GM19023 (cell line): ENCODE data around the gene THSD7B.
"Not testable (repeated sequence)": the region's sequence is repeated elsewhere in the genome, so short reads cannot be mapped to it uniquely, and the experiment has no call there.

Experiments
- ATAC-seq: cut with Tn5 transposase; IDR thresholded peaks from one replicate; pipeline ENCODE4 v1.9.1; 2021; ENCODE audit warnings: mild to moderate bottlenecking, moderate library complexity; ENCODE audit not compliant: unreplicated experiment

Gene THSD7B, protein sequence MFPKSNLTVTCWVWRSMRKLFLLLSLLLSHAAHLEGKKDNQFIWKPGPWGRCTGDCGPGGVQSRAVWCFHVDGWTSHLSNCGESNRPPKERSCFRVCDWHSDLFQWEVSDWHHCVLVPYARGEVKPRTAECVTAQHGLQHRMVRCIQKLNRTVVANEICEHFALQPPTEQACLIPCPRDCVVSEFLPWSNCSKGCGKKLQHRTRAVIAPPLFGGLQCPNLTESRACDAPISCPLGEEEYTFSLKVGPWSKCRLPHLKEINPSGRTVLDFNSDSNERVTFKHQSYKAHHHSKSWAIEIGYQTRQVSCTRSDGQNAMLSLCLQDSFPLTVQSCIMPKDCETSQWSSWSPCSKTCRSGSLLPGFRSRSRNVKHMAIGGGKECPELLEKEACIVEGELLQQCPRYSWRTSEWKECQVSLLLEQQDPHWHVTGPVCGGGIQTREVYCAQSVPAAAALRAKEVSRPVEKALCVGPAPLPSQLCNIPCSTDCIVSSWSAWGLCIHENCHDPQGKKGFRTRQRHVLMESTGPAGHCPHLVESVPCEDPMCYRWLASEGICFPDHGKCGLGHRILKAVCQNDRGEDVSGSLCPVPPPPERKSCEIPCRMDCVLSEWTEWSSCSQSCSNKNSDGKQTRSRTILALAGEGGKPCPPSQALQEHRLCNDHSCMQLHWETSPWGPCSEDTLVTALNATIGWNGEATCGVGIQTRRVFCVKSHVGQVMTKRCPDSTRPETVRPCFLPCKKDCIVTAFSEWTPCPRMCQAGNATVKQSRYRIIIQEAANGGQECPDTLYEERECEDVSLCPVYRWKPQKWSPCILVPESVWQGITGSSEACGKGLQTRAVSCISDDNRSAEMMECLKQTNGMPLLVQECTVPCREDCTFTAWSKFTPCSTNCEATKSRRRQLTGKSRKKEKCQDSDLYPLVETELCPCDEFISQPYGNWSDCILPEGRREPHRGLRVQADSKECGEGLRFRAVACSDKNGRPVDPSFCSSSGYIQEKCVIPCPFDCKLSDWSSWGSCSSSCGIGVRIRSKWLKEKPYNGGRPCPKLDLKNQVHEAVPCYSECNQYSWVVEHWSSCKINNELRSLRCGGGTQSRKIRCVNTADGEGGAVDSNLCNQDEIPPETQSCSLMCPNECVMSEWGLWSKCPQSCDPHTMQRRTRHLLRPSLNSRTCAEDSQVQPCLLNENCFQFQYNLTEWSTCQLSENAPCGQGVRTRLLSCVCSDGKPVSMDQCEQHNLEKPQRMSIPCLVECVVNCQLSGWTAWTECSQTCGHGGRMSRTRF (N-terminal part only)

DNA sequence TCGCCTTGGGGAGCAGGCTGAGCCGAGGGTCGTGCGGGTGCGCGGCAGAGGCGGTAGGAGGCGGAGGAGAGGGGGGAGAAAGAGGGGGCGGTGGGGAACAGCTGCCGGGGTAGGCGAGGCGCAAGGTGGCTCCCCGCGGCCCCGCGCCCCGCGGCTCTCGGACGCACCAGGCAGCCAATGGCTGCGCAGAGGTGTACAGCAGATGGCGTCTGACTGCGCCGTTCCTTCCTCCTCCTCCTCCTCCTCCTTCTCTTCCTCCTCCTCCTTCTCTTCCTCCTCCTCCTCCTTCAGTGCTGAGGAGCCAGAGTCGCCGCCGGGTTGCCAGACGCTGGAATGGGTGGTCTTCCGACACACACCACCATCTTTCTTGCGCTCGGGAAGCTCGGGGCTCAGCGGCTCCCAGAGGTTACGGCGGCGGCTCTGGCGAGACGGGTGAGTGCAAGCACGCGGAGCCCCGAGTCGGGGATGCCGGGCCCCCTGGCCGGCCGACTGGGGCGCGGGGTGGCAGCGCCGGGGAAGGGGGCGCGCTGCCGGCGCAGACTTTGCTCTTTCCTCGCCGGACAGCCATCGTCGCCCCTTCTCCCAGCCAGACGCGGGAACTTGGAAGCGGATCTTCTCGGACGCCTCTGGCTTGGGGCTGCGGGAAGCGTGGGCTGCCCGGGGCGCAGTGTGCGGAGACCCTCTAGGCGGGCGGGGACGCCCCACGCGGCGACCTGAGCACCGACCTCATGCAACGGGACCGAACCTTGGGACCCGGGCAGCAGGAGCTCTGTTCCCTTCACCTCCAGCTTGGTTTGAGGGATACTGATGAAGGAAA lies at the start of gene THSD7B:
THSD7B (plus strand) TSS at position 290 of the 817 bp plus-strand sequence. CDS start 116,634 bp downstream, outside the sequence.
- ATAC-seq, result no peak

DNA sequence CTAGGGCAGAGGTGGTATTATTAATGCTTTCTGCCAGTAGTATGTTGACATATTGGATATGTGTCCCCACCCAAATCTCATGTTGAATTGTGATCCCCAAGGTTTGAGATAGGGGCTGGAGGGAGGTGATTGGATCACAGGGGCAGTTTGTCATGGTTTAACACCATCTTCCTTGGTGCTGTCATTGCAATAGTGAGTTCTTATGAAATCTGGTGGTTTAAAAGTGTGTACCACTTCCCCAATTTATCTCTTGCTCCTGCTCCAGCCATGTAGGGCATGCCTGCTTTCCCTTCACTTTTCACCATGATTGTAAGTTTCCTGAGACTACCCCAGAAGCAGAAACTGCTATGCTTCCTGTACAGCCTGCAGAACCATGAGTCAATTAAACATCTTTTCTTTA lies 47.1 kb upstream of the THSD7B start:
- ATAC-seq, result no peak

DNA sequence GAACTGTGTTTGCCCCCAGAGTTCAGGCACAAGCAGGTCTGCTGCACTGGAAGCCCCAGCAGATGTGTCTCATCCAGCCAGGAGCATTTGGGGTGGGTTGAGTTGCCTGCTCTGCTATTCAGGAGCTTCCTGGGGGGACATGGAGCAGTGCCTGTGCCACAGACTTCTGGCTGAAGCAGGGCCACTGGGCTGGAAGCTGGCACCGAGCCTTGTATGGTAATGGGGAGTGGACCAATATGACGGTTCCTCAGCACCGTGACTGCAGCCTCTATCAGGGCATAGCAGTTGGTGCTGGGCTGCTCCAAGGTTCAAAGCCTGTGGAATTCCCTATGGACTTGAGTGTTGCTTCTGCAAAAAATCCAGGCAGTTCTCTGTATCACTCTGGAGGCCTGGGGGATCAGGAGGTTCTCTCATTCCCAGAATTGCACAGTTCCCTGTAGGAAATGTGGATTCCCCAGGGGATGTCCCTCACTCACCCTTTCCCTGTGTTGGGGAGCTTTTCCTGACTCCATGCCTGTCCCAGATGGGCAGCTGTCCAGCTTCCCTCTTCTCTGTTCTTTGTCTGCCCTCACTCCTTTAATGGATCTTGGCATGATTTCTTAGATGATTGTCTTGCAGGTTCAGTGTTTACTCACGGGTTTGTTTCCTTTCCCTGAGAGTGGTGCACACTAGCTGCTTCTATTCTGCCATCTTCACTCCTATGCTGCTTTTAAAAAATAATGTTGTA lies 37.2 kb upstream of the THSD7B start:
- ATAC-seq, result no peak

DNA sequence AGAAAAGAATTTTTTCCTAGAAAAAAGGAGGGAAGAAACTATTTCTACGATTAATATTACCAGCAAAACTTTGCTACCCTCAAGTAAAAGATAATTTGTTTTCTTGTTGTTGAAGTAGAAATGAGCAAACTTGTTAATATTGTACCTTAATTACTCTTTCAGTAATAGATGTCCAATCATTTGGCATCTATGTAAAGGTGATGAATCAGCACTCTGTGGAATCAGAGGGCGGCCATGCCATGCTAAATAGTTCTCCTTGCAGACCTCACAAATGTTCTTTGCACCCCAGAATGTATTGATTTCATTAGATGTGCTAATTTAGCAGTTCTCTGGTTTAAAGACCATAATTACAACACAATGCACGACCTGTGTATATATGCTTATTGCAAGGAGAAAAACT lies 29.1 kb upstream of the THSD7B start:
- no peak for ATAC-seq

DNA sequence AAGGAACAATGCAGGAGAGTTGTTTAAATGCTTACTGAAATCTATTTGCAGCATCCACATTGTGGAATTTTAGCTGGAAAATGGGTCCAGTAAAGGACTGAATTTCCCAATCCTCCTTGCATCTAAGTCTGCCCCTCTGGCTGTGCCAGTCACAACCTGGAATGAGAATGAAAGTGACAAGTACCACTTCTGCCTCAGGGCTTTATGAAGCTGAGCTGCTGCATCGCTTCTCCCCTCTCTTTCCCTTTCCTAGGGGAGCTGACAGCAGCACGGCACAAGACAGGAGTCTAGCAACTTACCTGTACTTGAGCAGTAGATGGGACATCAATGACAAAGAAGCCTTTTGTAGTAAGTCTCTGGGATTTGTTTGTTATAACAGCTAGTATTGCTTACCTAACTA lies 27.3 kb upstream of the THSD7B start:
- ATAC-seq, result no peak

DNA sequence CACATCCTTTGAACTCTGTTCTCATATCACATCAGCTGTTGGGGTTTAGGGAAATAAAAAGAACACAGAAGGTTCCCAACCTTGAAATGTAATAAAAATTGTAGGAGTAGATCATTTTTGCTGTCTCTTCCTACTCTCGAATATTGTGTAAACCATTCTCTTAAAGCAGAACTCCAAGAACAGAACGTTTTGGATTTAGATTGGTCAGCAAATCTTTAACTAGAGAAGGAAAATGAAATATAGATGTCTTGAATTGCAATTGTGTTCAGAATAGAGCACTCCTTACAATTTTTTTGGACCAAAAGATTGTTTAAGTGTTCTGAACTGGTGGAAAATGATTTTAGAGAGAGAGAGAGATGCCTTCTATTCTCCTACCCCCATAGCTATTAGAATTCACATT lies 23.9 kb upstream of the THSD7B start:
- no peak for ATAC-seq

DNA sequence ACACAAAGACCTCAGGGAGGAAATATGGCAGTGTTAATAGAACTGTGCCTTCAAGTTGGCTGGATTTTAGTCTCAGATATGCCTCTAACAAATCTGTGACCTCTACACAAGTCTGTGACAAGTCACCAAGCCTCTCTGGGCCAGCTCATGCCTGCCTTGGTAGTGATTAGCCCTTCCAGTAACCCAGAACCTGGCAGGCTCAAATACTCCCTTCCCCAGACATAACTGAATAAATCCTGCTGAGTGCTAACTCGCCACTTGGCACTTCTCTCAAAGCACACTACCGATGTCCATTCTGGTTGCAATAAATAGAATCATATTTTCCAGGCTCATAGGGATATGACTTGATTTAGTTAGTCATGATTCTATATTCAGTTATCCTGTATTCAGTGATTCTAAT lies 15.3 kb upstream of the THSD7B start:
- no peak for ATAC-seq

DNA sequence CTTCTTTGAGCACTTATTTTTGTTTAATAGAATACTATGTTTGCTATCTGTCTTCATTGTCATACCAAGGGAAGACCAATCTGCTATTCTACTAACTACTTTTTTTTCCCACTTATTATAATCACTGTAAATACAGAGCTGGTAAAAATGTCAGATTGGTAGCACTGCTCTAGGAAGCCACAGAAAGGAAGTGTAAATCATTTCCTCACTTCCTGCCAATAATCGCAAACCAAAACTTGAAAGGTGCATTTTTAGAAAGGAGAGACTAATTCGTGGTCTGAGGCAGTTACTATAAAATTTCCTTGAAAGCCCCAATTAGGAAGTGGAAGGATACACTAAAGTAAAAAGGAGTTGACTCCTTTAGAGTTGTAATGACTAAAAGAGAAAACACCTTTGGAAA lies 13.9 kb upstream of the THSD7B start:
- no peak for ATAC-seq

DNA sequence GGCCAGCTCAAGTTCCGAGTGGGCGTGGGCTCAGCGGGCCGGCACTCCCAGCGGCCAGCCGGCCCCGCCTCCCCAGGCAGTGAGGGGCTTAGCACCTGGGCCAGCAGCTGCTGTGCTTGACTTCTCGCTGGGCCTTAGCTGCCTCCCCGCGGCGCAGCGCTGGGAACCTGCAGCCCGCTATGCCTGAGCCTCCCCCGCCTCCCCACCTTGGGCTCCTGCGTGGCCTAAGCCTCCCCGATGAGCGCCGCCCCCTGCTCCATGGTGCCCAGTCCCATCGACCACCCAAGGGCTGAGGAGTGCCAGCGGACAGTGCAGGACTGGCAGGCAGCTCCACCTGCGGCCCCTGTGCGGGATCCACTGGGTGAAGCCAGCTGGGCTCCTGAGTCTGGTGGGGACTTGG lies 6.8 kb upstream of the THSD7B start:
- not testable (repeated sequence) for ATAC-seq

DNA sequence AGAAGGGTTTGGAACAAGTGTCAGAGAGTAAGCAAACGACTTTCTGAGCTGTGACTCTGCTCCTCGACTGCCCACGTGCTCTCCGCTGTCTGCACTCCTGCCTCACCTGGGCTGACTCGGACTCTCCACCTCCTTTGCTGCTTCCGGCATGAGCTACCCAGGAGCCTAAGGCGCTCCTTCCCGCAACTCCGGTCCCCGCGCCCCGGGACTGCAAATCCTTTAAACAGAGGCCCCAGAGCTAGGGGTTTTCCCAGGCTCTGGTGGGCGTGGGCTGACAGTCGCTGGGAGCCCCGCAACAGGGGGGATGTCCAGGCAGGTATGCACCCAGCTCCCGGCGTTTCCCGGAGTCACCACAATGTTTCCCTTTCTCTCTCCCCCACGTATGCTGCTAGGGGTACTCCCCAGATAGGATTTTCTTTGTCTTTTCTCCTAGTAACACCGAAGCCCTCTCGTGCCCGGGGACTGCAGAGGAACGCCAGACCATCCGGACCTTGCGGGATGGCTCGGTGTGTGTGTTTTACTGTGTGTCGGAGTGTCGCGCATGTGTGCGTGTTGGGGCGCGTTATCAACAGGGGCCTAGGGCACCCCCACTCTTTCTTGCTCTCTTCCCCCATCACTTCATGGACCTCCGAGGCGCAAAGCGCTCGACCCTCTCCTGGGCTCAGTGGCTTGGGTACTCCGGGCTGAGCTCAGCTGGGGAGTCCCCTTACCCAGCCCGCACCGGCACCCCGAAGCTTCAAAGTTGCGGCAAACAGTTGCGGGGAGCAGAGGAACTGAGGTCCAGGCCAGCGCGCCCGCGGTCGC lies 691 bp upstream of the THSD7B start:
- ATAC-seq, result no peak

DNA sequence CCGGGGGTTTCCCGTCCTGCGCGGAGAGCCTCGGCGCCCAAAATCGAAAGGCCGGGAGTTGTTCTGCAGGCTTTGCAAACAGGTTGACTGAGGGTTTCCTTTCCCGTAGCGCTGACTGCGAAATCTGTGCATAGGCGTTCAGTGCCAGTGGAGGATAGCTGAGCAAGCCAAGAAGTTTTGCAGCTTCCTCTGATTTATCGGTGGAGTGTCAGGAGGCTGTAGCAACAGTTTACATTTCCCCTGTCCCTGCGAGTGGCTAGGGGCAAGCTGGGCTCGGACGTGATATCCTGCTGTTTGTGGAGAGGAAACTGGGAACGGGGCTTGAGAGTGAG lies 694 bp downstream of the THSD7B start:
- ATAC-seq, result no peak

DNA sequence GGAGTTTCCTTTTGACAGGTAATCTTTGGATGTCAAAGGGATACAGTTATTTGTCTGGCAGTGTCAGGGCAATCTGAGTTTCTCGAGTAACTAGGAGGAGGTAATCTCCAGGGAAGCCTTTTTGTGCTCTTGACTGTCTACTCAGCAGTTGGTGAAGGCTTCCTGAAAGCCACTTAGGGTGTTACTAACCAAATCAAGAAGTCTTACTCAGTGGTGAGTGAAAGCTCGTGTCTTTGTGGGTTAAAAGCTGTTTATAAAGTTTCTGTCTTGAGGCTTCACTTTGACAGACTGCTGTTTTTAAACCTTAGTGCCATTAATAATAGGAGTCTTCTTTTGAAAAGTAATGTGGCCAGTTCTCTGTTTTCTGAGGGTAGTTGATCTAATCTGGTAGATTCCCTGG lies 1.7 kb downstream of the THSD7B start:
- ATAC-seq, result no peak

DNA sequence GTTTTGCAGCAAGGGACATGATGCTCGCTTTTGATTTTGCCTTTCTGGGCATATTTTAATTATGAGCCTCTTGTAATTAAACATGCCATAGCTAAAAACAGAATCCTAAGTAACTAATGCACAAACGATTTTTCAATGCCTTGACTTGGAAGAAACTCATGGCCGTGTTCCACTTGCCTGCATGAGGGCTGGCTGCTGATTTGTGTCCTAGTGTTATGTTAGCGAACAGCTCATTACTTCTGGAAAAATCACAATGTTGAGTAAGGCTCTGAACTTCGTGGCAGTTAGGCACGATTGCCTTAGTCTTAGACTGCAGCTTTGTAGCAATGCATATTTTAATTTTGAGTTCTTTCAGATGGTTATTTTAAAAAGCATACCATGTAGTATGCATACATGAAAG lies 4.5 kb downstream of the THSD7B start:
- ATAC-seq, result no peak

DNA sequence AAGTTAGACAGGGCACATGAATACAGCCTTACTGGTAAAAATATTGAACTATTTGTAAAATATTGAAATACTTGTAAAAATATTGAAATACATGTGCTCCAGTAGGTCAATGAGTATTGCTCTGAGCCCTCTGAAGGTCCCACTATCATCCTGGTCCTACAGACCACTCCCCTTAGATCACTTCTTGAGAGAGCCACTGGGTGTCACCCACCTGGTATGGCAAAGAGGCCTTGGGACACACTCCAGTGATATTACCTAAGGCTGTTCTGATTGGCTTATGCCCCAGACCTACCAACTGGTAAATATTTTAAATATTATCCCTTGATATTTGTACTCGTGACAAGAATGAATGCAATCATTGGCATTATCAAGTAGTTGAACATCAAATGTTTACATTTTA lies 5.0 kb downstream of the THSD7B start:
- no peak for ATAC-seq

DNA sequence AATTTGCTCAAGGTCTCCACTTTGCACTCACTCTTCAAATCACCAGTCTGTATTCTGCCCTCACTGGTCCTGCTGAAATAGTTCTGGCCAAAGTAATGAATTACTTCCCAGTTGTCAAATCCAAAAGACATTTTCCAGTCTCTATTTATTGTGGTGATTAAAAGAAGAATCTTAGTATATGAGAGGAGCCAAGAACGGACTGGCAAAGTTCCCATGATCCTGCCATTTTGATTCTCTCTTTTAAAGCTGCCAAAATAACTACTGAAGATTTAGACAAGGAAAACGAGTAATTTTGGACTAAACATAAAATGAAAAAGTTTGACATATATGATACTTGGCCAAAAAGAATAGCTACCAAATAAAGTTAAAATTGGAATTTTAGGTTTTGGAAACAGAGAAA lies 12.0 kb downstream of the THSD7B start:
- ATAC-seq, result no peak

DNA sequence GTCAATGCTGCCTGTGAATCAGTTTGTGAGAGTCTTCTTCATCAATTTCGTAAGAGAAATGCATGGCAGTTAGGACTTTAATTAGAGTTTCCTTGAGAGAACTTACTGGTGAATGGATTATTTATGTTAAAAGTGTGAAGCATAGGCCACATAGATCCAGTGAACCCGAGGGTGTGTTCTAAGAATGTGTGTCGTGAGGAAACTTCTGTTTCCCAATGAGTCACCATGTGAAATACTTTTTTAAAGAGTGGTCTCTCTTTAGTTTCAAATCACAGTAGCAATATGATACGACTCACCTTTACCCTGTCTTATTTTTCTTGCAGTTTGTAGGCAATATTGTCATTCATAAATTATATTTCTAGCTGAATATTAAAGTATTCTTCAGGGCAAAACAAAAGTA lies 18.5 kb downstream of the THSD7B start:
- ATAC-seq, result no peak

DNA sequence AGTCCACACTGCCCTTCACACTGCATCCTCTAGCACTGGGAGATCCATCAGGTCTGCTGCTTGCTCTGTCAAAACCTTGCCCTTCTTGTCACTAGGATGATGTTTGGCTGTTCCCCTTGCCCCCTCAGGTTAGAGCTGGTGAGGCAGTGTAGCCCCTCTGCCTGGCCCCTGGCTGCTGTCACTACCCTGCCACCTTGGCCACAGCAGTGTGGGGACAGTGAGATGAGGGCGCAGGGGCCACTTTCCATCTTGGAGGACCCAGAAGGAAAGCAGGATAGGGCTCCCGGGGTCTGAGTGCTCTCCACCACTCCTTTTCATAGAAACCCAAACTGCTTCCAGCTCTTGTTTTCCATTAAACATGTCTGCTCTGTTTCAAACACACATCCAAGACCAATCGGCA lies 19.9 kb downstream of the THSD7B start:
- no peak for ATAC-seq

DNA sequence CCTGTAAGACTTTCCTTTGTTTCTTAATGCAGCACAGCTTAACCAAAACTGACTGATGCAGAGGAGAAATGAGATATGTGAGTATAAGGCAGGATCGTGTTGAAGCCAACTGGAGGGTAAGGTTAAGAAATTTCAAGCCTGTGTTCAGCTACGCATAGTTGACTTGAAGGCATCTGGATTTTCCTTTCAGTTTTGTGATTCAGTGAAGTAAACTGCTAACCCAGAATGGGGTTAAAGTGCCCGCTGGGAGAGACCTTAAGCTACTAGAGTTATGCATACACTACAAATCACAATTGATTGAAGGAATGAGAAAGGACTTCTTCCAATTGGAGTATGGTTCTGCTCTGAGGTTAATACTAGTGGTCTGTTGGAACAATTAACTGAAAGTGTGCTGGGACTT lies 22.6 kb downstream of the THSD7B start:
- no peak for ATAC-seq

DNA sequence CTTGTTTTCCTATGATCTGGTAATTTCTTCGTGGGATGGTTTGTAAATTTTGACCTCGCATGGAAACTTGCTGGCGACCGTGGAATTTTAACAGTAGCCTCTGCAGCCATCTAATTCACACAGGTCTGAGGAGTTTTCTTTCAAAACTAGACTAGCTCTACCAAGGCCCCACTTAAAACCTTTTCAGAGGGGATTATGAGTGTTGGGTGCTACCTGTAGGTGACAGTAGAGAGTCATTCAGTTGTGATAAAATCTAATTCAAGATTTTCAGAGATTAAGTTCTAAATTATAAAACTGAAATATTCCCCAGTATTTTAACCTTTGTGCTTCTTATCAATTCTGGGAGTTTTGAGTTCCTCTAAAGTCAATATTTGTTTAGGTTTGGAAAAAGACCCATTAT lies 31.0 kb downstream of the THSD7B start:
- ATAC-seq, result no peak
